ENCODE data around the gene EARS2.

EARS2 gene

GRCh38 chr16:23580391-23580790 is 23.2 kb upstream of the EARS2 start:
- no peaks in the 10 kb centered on the region for H3K9me2 ChIP-seq (replicated peaks; ENCODE audit: insufficient read depth, low read length)
- no peak overlapping the region for H3K9ac ChIP-seq (ENCODE audit: low read length)
- no peaks in the 10 kb centered on the region for H3K4me1 ChIP-seq (ENCODE audit: low read length)
- H3K79me2 ChIP-seq (ENCODE audit: low read length): no peaks in the 10 kb centered on the region
- H3K4me2 ChIP-seq (ENCODE audit: low read depth, low read length): no peak overlapping the region
- H3K36me3 ChIP-seq (replicated peaks; ENCODE audit: insufficient read depth, low read length): peaks cover 22% of the 10 kb centered on the region
- no peak for DNase-seq
- H4K20me1 ChIP-seq (ENCODE audit: insufficient read depth, low read length): no peaks in the 10 kb centered on the region
- no peaks in the 10 kb centered on the region for H3F3A ChIP-seq (ENCODE audit: insufficient read depth, low read length)
- H3K9me3 ChIP-seq (replicated peaks; ENCODE audit: insufficient read depth, low read length): no peaks in the 10 kb centered on the region
- no peaks in the 10 kb centered on the region for H3K27me3 ChIP-seq (replicated peaks; ENCODE audit: insufficient read depth, low read length)
- H3K4me3 ChIP-seq (ENCODE audit: low read length): no peak overlapping the region
- H2AFZ ChIP-seq (ENCODE audit: low read length): no peak overlapping the region
- H3K27ac ChIP-seq (ENCODE audit: low read length): no peak overlapping the region
- TF ChIP-seq EZH2 (optimal IDR thresholded peaks at IDR 0.05; ENCODE audit: low read depth, low read length): no peak
- TF ChIP-seq EZH2phosphoT487 (IDR thresholded peaks at IDR 0.05; ENCODE audit: low read length): no peak
- TF ChIP-seq CTCF (IDR thresholded peaks at IDR 0.05; ENCODE audit: low read length): no peak

GRCh38 chr16:23579371-23579770 is 22.2 kb upstream of the EARS2 start:
- Histone ChIP-seq H3K9me2 (replicated peaks; ENCODE audit: insufficient read depth, low read length) (no peaks in the 10 kb centered on the region), H3K9me3 (replicated peaks; ENCODE audit: insufficient read depth, low read length) (no peaks in the 10 kb centered on the region), H2AFZ (ENCODE audit: low read length) (no peak overlapping the region), H3K4me3 (ENCODE audit: low read length) (no peak overlapping the region), H3K9ac (ENCODE audit: low read length) (no peak overlapping the region), H3K79me2 (ENCODE audit: low read length) (no peaks in the 10 kb centered on the region), H3K4me1 (ENCODE audit: low read length) (no peaks in the 10 kb centered on the region), H3F3A (ENCODE audit: insufficient read depth, low read length) (no peaks in the 10 kb centered on the region), H4K20me1 (ENCODE audit: insufficient read depth, low read length) (no peaks in the 10 kb centered on the region), H3K27ac (ENCODE audit: low read length) (no peak overlapping the region), H3K4me2 (ENCODE audit: low read depth, low read length) (no peak overlapping the region), H3K36me3 (replicated peaks; ENCODE audit: insufficient read depth, low read length) (peaks cover 12% of the 10 kb centered on the region), H3K27me3 (replicated peaks; ENCODE audit: insufficient read depth, low read length) (no peaks in the 10 kb centered on the region)
- TF ChIP-seq EZH2 (optimal IDR thresholded peaks at IDR 0.05; ENCODE audit: low read depth, low read length) (no peak), EZH2phosphoT487 (IDR thresholded peaks at IDR 0.05; ENCODE audit: low read length) (no peak), CTCF (IDR thresholded peaks at IDR 0.05; ENCODE audit: low read length) (no peak)
- no peak for DNase-seq

- TF ChIP-seq EZH2 (optimal IDR thresholded peaks at IDR 0.05; ENCODE audit: low read depth, low read length) (no peak), CTCF (IDR thresholded peaks at IDR 0.05; ENCODE audit: low read length) (no peak), EZH2phosphoT487 (IDR thresholded peaks at IDR 0.05; ENCODE audit: low read length) (no peak)
- Histone ChIP-seq H3K27ac (ENCODE audit: low read length) (no peak overlapping the region), H2AFZ (ENCODE audit: low read length) (no peak overlapping the region), H4K20me1 (ENCODE audit: insufficient read depth, low read length) (no peaks in the 10 kb centered on the region), H3F3A (ENCODE audit: insufficient read depth, low read length) (no peaks in the 10 kb centered on the region), H3K27me3 (replicated peaks; ENCODE audit: insufficient read depth, low read length) (no peaks in the 10 kb centered on the region), H3K9me3 (replicated peaks; ENCODE audit: insufficient read depth, low read length) (no peaks in the 10 kb centered on the region), H3K9ac (ENCODE audit: low read length) (no peak overlapping the region), H3K36me3 (replicated peaks; ENCODE audit: insufficient read depth, low read length) (peaks cover 11% of the 10 kb centered on the region; the same call in 1 of the 2 replicates), H3K79me2 (ENCODE audit: low read length) (no peaks in the 10 kb centered on the region), H3K9me2 (replicated peaks; ENCODE audit: insufficient read depth, low read length) (no peaks in the 10 kb centered on the region), H3K4me2 (ENCODE audit: low read depth, low read length) (no peak overlapping the region), H3K4me3 (ENCODE audit: low read length) (no peak overlapping the region), H3K4me1 (ENCODE audit: low read length) (no peaks in the 10 kb centered on the region)
- DNase-seq: no peak
Observed at GRCh38 chr16:23578101-23578830, 21.1 kb upstream of the EARS2 start.
